ENCODE measurements around the gene OAF.

DNA sequence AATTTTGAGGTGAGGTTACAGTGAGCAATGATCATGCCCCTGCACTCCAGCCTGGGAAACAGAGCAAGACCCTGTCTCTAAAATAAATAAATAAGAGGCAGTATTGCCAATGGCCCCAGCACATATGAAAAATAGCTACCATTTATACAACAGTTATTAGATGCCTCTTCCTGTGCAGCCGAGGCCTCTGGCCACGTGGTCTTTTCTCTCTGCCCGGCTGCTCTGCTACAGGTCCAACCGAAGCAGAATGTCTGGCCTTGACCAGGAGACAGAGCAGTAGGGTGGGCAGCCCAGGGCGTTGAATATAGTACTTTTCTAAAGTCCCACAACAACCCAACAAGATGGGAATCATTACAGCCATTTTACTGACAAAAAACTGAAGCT, 12.4 kb upstream of the OAF start:
- no peak for TF ChIP-seq CTCF (IDR thresholded peaks at IDR 0.05)
- no peak for TF ChIP-seq POLR2A (IDR thresholded peaks at IDR 0.05)
